Hematopoietic multipotent progenitor cell treated with erythropoietin and hydrocortisone succinate and interleukin-3 and kit ligand, for 8 days (in vitro differentiated cells): ENCODE measurements around the gene F2RL3.

Experiments
- DNase-seq: peaks from one replicate; pipeline ENCODE4 v3.0.0-alpha.2; 2015

The F2RL3 gene

DNA sequence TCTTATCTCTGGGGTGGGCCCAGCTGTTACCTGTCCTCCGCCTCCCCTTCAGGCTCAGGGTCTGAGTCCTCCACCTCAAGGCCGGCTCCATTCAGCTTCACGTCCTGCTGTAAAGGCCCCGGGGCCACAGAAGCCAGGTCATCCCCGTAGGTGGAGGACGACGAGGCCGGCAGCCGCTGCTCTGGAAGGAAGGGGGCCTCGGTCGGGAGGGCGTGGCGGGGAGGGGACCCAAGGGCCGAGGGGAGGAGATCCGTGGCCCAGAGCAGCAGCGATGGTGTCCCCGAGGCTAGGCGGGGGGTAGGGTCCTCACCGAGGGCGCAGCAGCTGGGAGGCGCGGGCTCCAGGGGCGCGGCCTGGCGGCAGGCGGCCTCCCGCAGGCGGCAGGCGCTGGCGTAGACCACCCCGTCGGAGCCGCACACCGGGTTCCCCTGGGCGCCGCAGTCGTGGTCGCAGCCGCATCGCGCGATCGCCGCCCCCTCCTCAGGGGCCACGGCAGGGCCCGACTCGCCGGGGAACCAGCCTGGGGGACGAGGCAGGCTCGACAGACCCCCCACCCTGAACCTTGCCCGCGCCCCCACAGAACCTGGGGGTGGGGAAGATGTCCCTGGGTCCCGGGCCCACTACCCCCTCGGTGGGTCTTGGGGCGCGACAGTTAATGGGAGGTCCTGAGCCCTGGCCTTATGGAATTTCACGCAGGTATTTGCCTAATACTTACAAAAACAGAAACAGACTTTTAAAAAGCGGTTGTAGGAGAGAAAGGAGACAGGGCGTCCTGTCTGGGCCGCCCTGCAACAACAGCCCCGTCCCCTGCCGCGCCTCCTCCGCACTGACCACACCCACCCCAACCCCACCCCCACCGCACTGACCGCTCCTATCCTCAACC lies 7.6 kb downstream of the F2RL3 start:
- DNase-seq = peak; percentile 29

DNA sequence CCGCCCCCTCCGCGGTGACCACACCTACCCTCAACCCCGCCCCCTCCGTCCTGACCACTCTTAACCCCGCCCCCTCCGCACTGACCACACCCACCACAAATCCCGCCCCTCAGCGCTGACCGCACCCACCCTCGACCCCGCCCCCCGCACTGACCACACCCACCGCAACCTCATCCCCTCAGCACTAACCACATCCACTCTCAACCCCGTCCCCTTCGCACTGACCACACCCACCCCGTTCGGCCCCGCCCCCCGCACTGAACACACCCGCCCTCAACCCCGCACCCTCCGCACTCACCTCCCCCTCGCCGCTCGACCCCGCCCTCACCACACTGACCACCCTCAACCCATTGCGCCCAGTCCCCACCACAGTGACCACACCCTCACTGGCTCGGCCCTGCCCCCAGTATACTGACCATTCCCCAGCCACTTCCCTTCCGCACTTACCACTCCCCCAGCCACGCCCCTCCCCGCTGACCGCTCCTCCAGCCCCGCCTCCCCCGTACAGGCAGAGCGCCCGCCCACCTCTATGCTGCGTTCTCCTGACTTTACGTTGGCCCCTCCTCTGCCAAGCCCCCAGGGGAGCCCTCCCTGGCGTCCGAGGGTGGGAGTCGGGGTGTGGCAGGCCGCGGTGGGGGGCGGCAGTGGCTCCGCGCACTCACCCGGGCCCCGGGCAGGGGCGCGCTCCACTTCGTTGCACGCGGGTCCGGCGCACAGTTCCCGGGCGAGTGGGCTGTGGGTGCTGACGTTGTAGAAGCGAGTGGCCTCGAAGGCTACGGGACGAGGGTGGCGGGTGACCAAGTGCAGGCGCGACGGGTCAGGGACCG lies 8.4 kb downstream of the F2RL3 start:
- peak; percentile 77 for DNase-seq

DNA sequence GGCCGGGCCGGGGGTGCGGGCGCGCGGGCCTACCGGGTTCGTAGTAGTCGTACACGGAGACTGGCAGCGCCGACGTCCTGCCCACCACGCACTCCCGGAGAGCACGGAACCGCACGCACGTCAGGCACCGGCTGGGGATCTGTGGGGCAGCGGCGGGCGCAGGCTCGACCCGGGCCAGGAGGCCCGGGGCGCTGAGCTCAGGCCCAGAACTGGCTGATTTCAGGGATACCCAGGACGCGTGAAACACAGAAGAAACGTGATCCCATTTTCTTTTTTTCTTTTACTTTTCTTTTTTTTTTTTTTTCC lies 9.0 kb downstream of the F2RL3 start:
- DNase-seq = no peak

DNA sequence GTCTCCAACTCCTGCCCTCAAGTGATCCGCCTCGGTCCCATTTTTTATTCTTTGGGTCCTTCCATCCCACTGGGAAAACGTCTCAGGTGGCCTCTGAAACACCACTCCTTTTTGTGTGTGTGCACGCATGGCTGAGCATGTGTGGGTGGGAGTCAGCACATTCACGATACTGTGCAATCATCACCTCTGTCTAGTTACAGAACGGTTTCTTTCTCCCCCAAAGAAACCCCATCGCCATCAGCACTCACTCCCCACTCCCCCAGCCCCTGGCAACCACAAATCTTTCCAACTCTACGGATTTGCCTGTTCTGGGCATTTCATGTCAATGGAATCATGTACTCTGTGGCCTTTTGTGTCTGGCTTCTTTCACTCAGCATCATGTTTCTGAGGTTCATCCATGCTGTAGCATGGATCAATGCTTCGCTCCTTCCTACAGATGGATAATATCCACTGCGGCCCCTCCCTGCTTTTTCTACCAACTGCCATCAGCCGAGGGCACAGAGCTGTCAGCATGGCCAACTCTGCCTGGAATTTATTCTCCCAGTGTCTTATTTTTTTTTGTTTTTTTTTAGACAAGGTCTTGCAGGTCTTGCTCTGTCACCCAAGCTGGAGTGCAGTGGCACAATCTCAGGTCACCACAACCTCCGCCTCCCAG lies 9.7 kb downstream of the F2RL3 start:
- DNase-seq = no peak

DNA sequence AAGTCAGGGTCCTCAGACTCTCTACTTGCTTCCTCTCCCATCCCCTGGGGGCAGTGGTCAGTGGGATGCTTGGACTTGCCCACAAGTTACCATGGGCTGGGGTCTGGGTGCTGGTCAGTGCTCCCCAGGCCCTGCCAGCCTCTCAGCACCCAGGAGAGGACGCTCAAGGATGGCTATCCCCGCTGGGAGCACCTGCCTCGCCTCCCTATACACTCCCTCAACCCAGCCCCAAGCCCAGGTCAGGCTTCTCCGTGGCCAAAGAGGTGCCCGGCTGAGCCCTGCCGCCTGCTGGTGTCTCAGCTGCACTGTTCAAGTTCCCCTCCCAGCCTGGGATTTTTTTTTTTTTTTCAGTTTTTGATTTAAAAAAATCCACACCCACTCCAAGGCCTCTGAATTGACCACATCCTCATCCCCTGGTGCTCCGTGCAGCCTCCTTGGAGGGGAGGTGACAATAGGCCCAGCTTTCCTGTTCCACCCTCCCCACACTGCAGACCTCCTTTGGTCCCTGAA lies 10.8 kb downstream of the F2RL3 start:
- DNase-seq = peak; percentile 67

DNA sequence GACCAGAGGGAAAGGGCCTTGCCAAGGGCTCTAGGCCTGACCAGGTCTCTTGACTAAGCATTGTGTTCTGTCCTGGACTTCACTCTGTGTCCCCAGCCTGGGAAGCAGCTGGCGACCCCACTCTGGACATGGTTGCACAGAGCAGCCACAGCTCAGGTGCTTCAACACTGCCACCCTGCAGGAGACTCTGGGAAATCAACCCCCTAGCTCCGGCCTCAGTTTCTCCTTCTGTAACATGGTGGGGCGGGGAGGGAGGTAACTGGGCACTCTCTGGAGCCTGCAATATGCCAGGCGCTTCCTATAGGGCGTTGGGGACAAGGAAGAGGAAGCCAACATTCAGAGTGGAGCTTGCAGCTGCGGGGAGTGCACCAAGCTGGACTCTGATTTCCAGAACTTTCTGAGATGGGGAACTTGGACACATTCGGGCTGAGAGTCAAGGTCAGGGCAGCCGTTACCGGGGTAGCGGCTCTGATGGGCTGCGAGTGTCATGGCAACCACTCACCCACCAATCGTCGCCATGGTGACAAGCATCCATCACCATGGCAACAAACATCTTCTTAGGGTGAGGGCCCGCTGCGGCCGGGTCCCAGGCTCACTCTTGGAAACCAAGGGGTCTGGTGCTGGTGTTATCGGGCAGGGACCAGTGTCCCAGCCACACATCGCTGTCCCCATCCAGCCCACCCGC lies 12.8 kb downstream of the F2RL3 start:
- no peak for DNase-seq

DNA sequence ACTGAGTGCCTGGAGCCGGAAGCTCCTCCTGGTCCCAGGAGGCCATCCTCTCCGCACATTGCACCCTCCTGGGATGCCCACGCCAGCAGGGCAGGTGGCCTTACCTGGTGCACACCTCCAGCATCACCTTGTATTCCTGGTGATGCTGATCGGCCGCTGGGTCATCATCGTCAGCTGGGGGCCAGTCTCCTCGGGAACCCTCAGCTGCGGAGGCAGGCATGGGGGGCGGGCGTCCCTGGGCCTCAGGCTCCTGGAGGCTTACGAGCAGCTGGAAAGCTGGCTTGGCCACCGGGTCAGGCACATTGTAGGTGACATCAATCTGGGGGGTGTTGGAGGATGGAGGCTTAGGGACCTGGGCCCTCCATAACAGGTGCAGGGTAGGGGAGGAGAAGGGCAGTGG lies 13.7 kb downstream of the F2RL3 start:
- DNase-seq = no peak

DNA sequence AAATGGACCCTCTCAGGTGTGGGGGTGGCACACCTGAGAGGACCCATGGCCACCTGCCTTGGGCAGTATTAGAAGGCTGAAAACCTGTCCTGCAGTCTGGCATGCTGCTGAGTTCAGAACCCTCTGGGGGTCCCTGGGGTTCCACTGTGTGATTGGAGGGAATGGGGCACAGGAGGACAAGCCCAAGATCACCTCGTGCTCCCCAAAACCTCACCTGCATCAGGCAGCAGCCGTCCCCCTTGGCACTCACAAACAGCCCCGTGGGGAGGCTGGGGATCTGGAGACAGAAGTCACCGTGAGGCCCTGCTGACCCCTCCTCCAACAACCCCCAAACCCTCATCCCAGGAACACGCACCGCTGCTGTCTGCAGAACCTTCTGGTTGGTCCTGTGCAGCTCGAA lies 14.5 kb downstream of the F2RL3 start:
- no peak for DNase-seq

DNA sequence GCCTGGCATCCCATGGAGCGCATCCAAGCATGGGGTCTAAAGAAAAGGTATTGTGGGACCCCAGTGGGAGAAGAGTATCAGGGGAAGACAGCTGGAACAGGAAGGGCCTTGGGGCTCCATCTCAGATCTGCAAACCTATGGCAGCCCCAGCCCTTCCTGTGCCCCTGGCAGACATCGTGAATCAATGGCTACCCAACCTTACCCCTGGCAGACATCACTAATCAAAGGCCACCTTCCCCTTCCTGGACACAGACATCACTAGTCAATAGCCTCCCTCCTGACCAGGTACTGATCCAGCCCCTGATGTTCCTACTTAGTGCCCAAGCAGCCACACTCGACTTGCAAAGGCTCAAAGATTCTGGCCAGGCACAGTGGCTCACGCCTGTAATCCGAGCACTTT lies 15.8 kb downstream of the F2RL3 start:
- DNase-seq = no peak

DNA sequence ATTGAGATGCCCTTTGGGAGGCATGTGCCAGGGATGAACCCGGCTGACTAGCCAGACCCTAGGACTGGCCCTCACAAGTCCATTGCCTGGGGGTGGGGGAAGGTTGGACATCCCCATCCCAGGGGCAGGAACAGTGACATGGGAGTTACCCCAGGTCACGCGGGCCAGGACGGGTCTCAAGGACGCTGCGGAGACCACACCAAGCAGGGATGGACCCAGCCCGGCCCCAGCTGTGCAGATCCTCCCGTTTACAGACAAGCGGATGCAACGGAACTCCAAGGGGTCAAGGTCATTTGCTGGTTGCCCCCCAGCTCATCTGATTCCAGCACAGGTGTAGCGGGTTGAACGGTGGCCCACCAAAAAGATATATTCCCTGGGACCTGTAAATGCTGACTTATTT lies 20.0 kb downstream of the F2RL3 start:
- DNase-seq = no peak

DNA sequence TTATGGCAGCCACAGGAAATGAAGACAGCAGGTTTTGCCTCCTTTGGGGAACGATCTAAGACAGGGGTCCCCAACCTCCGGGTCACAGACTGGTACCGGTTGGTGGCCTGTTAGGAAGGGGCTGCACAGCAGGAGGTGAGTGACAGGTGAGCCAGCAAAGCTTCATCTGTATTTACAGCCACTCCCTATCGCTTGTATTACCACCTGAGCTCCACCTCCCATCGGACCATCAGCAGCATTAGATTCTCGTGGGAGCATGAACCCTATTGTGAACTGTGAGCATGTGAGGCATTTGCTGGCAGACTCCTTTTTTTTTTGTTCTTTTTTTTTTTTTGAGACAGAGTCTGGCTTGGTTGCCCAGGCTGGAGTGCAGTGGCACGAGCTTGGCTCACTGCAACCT lies 22.2 kb downstream of the F2RL3 start:
- DNase-seq = no peak

DNA sequence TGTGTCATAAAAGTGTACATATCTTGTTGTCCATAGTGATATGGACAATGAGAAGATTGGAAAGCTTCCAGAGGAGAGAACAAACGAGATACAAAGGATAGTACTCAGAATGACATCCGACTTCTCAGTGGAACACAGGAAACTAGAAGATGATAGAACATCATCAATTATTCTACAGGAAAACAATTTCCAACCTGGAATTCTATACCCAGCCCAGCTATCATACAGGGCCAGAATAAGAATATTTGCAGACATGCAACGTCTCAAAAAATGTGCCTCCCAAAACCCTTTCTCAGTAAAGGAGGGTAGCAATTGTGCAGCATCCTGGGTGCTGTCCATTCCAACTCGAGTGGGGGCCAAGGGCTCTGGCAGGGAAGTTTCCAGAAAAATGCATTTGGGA lies 24.0 kb downstream of the F2RL3 start:
- no peak for DNase-seq

DNA sequence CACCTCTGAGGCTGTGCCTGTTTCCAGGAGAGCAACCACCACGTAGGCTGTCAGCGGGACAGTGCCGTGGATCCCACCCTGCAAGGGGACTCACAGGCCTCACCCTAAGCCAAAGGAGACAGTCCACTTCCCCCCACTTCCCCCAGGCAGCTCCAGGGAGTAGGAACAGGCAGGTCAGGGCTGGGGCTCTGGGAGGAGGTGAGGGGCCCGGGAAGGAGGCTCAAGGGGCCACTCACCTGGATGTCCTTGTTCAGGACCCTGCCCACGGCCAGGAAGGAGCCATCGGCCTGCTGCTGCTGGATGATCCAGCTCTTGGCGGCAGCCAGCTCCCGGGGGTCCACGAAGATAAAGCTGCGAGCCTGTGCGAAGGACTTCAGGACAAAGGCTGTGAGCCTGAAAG lies 25.6 kb downstream of the F2RL3 start:
- no peak for DNase-seq

DNA sequence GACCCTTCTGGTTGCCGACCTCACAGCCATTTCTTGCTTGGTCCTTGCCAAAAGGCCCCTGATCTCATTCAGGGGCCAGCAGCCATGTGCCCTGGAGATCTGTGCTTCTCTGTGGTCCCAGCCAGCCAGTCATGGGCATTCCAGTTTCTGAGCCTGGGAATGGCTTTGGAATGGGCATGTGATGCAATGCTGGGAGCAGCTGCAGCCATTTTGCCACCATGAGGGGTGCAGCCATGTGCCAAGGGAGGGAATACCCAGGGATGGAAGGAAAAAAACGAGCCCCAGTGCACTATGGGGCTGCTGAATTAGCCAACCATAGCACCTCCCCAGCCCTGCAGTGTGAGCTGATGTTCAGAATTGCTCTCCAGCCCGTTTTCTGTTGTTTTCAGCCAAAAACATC lies 26.3 kb downstream of the F2RL3 start:
- no peak for DNase-seq

DNA sequence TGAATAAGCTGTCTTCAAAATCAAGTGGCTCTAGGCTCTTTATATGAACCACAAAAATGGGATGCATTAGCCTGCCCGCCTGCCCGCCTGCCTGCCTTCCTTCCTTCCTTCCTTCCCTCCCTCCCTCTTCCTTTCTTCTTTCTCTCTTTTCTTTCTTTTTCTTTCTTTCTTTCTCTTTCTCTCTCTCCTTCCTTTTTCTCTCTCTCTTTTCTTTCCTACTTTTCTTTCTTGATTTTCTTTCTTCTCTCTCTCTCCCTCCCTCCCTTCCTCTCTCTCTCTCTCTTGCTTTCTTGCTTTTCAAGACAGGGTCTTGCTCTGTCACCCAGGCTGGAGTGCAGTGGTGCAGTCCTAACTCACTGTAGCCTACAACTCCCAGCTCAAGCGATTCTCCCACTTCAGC lies 26.9 kb downstream of the F2RL3 start:
- DNase-seq = no peak

DNA sequence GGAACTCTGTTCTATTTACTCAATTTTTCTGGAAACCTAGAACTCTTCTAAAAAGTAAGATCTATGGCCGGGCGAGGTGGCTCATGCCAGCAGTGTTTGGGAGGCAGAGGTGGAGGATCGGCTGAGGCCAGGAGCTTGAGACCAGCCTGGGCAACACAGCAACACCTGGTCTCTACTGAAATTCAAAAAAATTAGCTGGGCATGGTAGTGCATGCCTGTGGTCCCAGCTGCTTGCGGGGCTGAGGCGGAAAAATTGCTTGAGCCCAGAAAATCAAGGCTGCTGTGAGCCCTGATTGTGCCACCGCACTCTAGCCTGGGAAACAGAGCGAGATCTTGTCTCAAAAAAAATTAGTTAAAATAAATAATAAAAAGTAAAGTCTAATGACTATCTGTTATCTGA lies 28.6 kb downstream of the F2RL3 start:
- no peak for DNase-seq

DNA sequence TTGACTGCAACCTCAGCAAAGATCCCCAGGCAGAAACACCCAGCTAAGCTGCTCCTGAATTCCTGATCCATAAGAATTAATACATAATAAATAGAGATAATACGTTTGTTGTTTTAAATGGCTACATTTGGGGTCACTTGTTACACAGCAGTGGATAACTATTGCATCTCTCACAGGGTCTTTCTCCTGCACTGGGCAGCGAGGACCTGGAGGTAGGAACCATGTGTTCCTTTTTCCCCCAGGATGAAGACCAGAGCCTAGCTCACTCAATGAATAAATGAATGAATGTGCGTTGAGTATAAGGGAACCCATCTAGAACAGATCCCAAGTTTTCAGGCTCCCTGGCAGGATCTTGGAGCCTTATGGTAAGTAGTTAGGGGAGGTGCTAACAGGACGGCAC lies 30.7 kb downstream of the F2RL3 start:
- no peak for DNase-seq

DNA sequence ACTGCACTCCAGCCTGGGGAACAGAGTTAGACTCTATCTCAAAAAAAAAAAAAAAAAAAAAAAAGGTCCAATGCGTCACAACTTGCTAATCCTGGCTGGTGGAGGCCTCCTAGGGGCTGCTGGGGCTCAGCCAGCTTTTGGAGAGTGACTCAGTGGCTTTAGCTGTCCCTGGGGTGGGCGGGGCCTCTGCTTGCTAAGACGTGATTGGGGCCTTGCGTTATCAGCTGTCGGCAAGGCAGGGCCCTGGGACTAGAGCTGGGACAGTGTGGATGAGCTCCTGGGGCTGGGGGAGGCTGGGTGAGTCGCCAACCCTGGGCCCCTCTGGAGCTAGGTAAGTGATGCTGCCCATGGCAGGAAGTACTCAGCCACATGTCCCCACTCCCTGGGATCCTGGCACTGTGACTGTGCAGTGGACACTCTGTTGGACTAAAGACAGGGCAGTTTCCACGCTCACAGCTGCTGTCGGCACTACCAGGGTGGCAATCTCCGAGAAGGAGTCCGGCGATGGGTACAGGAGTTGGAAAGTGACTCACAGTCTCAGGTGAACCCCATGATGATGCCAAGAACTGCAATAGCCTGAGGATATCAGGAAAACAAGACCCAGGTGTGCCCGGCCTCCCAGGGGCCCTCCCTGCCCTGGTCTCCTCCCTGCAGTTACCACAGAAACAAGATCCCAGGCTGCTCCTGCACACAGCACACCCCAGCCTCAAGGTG lies 32.2 kb downstream of the F2RL3 start:
- DNase-seq = peak; percentile 84

DNA sequence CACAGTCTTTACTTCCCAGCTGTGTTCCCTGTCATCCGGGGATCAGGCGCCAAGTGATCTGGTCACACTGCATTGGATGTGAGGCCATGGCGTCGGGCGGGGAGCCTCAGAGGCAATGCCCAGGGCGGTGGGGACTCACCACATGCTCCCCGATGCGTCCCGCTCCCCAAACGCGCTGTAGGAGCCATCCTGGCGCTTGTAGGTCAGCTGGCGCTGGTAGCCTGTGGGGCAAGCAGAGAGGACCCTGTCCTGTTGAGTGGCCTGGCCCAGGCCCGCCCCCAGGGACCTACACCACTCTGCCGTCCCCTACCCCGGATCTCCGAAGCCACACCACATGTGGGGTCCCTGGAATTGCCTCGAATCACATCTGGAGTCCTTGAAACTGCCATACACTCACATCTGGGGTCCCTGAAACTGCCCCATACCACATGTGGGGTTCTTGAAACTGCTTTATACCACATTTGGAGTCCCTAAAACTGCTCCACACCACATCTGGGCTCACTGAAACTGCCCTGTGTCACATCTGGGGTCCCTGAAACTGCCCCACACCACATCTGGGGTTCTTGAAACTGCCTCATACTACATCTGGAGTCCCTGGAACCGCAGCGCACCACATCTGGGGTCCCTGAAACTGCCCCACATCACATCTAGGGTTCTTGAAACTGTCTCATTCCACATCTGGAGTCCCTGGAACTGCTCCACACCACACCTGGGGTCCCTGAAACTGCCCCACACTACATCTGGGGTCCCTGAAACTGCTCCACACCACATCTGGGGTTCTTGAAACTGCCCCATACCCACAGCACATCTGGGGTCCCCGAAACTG lies 33.2 kb downstream of the F2RL3 start:
- DNase-seq = no peak

DNA sequence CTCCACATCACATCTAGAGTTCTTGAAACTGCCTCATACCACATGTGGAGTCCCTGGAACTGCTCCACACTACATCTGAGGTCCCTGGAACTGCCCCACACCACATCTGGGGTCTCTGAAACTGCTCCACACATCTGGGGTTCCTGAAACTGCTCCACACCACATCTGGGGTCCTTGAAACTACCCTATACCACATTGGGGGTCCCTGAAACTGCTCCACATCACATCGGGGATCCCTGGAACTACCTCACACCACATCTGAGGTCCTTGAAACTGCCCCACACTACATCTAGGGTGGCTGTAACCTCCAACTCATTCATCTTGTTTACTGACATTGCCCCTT lies 33.8 kb downstream of the F2RL3 start:
- no peak for DNase-seq

DNA sequence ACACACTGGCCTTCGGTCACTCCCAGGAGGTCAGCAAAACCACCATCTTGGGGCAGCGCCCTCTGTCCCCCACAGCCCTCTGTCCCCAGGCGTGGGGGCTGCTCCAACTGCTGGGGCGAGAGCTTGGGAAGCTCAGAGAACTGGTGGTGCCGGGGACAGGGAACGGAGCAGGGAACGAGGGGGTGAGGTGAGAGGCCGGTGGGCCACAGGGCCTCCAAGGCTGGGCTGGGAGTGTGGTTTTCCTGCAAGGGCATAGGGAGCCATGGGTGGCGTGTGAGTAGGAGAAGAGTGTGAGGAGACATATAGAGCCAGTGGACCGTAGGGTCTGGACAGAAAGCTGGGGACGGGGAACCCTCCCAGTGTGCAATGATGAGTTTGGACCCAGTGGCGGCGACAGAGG lies 34.1 kb downstream of the F2RL3 start:
- no peak for DNase-seq

DNA sequence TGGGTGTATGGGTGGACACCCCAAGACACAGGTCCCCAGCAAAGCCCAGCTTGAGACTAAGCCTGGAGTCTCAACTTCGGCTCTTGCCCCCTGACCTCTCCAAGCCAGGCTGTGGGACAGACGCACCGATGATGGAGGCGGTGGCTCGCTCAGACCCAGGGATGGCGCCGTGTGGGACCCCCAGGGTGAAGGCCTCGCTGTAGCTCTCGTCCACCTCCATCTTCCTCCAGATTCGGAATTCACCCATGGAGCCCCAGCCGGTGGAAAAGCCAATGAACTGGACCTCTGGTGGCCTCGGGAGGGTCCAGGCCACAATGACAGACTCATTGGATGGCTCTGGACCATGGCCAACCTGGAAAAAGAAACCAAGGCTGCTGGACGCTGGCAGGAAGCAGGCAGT lies 39.1 kb downstream of the F2RL3 start:
- DNase-seq = no peak
